NCI-H82 treated with DMSO at 0.1 percent for 48 hours (cell line): ENCODE data around the gene SEMA3C.
A peak's percentile ranks its signal among the peaks of the same experiment; 100 is the strongest.

ENCODE experiments used
- DNase-seq: peaks from one replicate; lab custom pipeline; 2025; ENCODE audit not compliant: unreplicated experiment; lab: John Stamatoyannopoulos, UW

The SEMA3C gene

GRCh38 chr7:80705130-80705781, 213.6 kb downstream of the SEMA3C start:
- no peak for DNase-seq

DNA sequence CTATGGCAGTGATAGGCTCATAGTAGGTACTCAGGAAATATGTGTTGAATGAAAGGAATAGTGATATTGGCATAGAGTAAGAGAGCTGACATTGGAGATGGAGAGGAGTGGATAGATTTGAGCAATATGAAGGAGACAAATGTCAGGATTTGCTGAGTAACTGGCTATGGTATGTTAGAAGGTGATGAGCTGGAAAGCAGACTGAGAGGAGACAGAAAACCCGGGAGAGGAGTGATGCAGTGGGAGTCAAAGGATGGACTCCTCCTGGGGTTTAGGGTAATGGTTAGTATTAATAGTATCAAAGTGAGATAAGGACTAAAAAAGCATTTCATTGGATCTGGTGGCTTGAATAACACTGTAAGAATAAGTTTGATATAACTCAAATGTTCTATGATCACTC, 215.6 kb downstream of the SEMA3C start:
- no peak for DNase-seq

DNA sequence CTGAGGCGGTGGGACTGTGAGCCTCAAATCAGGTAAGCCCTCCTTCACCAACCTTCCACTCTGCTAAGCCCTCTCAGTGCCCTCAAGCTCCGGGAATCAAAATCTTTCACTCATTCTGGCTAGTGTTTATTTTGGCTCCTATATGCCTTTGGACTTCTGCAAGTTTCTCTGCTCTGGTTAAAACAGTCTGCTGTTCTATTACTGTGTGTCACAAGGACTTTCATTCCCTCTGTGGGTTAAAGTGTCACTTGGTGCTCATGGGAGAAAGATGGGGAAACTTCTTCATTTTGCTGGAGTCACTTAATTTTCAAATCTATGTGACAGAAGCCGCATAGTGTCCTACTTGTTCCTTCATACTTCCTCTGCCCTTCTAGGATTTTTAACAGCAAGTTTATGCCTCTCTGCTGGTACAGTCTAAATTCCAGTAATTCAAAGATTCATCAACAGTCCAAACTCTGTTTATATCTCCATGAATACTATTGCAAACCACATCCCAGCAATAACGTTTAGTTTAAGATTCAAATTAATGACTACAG, 219.1 kb downstream of the SEMA3C start:
- DNase-seq: no peak

DNA sequence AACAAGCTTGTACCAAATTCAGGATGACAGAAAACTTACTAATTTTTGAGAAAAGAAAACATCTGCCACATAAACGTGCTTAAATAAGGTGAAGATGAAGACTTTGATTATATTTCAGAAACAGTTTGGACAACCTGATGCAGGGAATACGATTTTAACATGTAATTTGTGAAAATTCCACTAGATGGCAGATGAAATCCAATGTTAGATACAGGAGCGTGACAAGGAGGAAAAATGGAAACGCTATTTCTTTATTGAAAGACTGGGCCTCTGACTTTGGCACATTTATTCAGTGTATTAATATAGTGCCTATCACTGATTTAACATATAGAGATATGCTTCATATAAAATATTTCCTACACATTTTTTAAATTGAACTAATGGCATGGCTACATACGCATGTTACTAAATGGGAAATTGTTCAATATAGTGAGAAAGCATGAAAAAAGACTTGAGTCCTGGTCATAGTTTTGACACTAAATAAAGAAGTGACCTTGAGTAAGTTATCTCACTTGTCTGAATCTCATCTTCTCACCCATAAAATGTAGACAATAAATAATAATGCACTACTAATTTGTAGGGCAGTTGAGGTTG, 219.7 kb downstream of the SEMA3C start:
- peak; percentile 61 for DNase-seq
